ENCODE results near the gene GTF2H4.
"Not testable (repeated sequence)": the region's sequence is repeated elsewhere in the genome, so short reads cannot be mapped to it uniquely, and the experiment has no call there.

Gene GTF2H4

GRCh38 chr6:30924040-30924627 is 16.1 kb downstream of the GTF2H4 start:
- DNase-seq (ENCODE audit: low read depth in 2 of 2), result not testable (repeated sequence)

GRCh38 chr6:30926644-30927043 is 18.6 kb downstream of the GTF2H4 start:
- no peak for DNase-seq (ENCODE audit: low read depth in 2 of 2)

GRCh38 chr6:30927080-30927479 is 19.1 kb downstream of the GTF2H4 start:
- DNase-seq (ENCODE audit: low read depth in 2 of 2), result not testable (repeated sequence)

GRCh38 chr6:30928677-30929076 is 20.7 kb downstream of the GTF2H4 start:
- no peak for DNase-seq (ENCODE audit: low read depth in 2 of 2)

DNA sequence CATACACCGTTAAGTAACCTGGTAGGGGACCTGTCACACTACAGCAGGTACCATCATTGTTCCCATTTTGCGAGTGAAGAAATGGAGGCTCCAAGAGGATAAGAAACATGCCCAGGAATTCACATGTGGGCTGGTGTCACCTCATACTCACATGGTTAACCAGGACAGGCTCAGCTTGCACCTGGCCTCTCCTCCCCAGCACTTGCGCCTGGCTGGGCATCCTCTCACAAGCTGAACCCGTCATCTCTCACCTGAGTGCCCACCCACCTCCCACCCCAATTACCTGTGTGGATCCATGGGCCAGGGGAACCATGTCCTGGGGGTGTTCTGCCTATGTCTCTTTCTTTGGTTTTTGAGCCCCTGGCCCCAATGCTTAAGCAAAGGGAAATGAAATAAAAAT is 22.5 kb downstream of the GTF2H4 start:
- no peak for DNase-seq (ENCODE audit: low read depth in 2 of 2)

DNA sequence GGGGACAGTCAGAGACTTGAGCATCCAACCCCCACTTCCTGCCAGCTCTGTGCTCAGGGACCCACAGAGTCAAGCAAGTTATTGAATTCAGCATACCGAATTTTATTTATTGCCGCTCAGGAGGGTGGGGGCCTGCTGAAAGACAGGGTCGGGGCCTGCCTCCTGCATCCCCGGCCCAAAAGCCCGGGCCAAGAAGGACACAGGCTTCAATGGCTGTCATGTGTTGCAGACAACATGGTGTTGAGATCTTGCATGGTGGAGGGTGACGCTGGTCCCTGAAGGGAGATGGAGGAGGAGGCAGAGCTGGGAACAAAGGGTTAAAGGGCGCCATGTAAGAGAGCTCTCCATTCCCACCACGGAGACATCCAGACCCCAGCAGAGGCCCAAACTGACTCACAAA is 23.3 kb downstream of the GTF2H4 start:
- DNase-seq (ENCODE audit: low read depth in 2 of 2), result no peak

DNA sequence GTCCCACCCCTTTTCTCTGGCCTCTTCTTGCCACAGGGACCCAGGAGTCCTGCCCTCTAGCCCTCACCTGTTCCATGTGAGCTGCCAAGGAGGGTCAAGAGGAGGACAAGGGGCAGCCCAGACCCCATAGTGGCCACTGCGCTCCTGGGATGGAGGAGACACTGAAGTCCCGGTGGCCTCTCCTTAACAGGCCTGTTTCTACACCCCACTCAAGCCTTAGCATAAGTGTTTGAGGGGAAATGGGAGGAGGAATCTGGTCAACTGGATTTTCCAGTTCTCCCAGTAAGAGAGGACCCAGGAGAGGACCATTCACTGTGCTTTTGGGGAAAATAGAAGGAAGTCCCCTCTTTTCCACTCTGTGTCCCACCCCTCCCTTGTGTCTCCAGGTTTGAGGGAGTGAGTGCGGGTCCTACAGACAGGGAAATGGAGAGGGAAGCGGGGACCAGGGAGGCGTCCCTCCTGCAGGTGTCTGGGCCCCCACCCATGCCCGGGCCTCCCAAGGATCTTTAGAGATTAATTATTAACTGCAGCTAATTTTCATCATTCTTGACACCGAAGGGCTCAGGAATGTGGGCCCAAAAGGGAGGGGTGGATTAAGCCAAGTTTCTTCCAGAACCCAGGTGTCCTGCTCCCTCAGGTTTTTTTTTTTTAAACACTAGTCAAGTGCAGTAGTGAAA is 24.1 kb downstream of the GTF2H4 start, which contains the start of gene SFTA2:
Gene SFTA2, minus strand, starts transcription at position 202 of the 677 bp plus-strand sequence. Its CDS starts 74 bp downstream, at position 128.
- no peak for DNase-seq (ENCODE audit: low read depth in 2 of 2)

DNA sequence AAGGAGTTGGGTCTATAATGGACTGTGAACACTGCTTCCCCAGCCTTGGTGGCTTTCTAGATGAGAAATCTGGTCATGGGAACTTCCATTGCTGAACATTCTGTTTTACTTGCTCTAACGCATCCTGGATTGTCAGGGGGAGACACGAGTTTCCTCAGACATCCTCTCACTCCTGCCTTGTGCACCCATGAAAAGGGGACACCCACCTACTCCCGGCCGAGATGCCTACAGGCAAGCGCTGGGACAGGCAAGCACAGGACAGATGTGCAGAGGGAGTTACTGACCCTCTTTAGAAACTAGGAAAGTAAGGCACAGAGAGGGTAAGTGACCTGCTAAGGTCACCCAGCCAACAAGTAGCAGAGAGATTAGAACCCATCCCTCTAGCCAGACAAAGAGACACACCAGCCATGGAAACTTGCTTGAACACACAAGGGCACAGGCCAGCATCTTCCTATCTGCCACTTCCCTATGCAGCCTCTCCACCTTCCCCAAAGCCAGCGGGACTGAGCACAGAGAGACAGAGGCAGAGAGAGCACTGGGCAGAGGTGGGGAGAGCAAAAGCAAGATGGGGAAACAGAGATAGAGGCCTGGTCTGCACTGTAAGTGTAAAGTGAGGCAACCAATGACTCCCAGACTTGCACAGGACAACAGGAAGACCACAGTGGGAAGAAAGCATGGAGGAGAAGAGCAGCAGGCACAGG is 24.8 kb downstream of the GTF2H4 start:
- no peak for DNase-seq (ENCODE audit: low read depth in 2 of 2)

DNA sequence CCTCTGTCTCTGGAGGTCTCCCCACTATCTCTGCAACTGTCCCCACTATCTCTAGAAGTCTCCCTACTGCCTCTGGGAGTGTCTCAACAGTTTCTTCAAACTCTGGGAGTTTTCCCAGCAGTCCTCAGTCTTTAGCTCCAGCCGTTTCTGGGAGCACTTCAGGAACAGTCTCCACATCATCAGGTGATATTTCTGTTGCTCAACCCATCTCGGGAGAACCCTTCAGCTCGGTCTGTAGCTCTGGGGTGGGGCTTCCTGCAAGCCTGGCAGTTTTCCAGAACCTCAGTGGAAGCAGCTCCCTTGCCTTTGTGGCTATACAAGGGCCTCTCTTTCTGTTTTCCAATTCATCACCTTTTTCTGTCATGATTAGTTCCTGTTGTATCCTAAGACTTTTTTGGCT is 27.0 kb downstream of the GTF2H4 start:
- DNase-seq (ENCODE audit: low read depth in 2 of 2), result no peak

DNA sequence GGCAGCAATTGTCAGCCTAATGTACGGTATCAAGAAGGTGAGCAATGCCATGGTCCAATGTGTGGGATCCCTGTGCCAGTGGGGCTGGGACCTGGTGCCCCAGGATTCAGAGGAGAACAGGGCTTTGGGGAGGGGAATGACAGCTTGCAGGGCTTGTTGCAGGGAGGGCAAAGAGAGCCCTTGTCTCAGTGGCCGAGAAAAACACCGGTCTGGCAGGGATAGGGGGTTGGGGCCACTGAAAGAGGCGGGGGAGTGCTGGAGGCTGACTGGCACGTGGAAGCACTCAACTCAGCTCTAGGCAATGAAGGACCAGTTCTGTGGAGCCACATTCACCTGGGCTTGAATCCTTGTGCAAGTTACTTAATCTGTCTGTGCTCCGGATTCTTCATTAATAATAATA is 29.3 kb downstream of the GTF2H4 start:
- no peak for DNase-seq (ENCODE audit: low read depth in 2 of 2)

DNA sequence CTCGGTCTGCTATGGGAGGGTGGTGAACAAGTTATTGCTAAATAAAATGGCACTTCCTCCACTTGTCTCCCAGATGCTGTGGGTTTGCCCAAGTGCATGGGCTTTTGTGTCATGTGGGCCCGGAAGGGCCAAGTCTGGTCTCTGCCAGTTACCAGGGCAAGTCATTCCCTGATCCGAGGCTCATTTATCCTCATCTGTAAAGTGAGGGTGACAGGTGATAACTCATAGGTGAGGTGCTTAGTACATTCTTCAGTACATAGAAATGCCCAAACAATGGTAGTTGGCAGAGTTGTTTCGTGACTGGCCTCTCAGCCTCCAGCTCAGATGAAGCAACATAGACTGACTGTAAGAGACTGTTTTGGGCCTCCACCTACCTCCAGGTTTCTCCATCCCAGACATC is 30.7 kb downstream of the GTF2H4 start:
- no peak for DNase-seq (ENCODE audit: low read depth in 2 of 2)

- DNase-seq (ENCODE audit: low read depth in 2 of 2), result no peak
Measured at GRCh38 chr6:30939473-30939872, 31.5 kb downstream of the GTF2H4 start.

- DNase-seq (ENCODE audit: low read depth in 2 of 2), result no peak
Measured at GRCh38 chr6:30940361-30940986, 32.5 kb downstream of the GTF2H4 start, which contains the start of gene MUCL3. MUCL3 (plus strand) TSS chr6:30940973; CDS start chr6:30941000, 27 bp downstream.

DNA sequence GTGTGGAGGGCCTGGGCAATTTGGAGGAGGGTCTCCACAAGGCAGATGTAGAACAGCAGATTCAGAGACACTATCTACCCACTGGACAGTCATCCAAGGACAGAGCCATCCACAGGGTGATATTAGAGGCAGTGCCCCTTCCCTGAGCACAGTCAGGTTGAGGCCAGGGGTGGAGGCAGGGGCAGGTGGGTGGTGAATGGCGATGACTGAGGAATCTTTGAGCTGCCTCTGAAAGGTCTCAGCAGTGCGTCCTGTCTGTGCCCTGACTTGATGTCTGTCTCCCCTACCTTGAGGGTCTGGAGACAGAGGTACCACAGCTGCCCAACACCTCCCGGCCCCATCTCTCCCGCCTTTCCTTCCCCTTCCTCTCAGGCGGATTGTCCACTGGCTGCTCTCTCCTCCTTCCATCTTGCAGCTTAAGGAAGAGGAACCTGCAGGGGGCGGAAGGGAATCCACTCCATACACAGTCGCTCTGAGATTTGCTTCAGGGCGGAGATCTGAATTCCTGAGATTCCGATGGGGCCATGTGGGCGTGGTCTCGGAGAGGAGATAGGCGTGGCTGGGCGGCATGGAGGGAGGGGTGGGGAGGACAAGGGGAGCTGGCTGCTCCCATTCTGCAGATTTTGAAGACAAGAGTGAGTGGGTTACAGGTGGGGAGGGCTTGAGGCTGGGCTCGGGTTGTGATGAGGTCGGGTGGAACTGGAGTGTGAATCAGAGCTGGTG is 34.5 kb downstream of the GTF2H4 start:
- no peak for DNase-seq (ENCODE audit: low read depth in 2 of 2)

GRCh38 chr6:30944051-30944450 is 36.0 kb downstream of the GTF2H4 start:
- no peak for DNase-seq (ENCODE audit: low read depth in 2 of 2)

GRCh38 chr6:30945281-30945680 is 37.3 kb downstream of the GTF2H4 start:
- DNase-seq (ENCODE audit: low read depth in 2 of 2), result no peak

GRCh38 chr6:30947231-30947630 is 39.2 kb downstream of the GTF2H4 start:
- DNase-seq (ENCODE audit: low read depth in 2 of 2), result no peak

- DNase-seq (ENCODE audit: low read depth in 2 of 2), result no peak
Measured at GRCh38 chr6:30948811-30949210, 40.8 kb downstream of the GTF2H4 start.

DNA sequence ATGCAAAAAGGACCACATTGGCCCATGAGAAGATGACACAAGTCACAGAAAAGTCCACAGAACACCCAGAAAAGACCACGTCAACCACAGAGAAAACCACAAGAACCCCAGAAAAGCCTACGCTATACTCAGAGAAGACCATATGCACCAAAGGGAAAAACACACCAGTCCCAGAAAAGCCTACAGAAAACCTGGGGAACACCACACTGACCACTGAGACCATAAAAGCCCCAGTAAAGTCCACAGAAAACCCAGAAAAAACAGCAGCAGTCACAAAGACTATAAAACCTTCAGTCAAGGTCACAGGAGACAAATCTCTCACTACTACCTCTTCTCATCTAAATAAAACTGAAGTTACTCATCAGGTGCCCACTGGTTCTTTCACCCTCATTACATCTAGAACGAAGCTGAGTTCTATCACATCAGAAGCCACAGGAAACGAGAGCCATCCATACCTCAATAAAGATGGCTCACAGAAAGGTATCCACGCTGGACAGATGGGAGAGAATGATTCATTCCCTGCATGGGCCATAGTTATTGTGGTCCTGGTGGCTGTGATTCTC is 44.0 kb downstream of the GTF2H4 start:
- DNase-seq (ENCODE audit: low read depth in 2 of 2), result no peak

- DNase-seq (ENCODE audit: low read depth in 2 of 2), result no peak
Measured at GRCh38 chr6:30954631-30955366, 46.8 kb downstream of the GTF2H4 start.
